HepG2 (cell line): ENCODE data around the gene RRAD. TPM values are rescaled to one million over a fixed set of nuclear protein-coding genes. Genes with fewer than 3 reads are reported as not detected.

Experiments used
- ATAC-seq: fragments of 200-7000 bp; cut with Tn5 transposase; 3 replicates; pipeline ENCODE4 v1.9.1; 2020; ENCODE audit warnings: mild to moderate bottlenecking, moderate library complexity
- BruUV-seq: library from RNA; stranded (reverse); fragments of 400-500 nt; replicated peaks from 2 replicates; lab custom pipeline; 2021; lab: Mats Ljungman, UMichigan
- CTCF ChIA-PET: fragments of 300-600 bp; formaldehyde crosslinking; extraction: SDS; loops from one replicate; lab custom pipeline; 2021; ENCODE audit warnings: low total read pairs, inconsistent platforms, low intra/inter-chr PET ratio; lab: Yijun Ruan, JAX
- POLR2A ChIA-PET: fragments of 350-600 bp; sonication (Branson Sonifier 250); formaldehyde crosslinking; loops from one replicate; lab custom pipeline; 2020; ENCODE audit warnings: antibody characterized with exemption, inconsistent platforms; lab: Yijun Ruan, JAX
- DNase-seq: peaks from one replicate; pipeline ENCODE4 v3.0.0-alpha.2; 2015; ENCODE audit warnings: low spot score
- FAIRE-seq: peaks from 3 replicates; lab custom pipeline; 2011; peaks lifted over from hg19 to GRCh38; lab: Jason Lieb, UNC
- H2AFZ ChIP-seq: one replicate; pipeline ENCODE4 v1.6.1; 2011; ENCODE audit warnings: low read length, inconsistent platforms
- H3K27ac ChIP-seq: fragments of 300-600 bp; 3 replicates; pipeline ENCODE4 v1.8.0; 2011; ENCODE audit warnings: mixed run types, mild to moderate bottlenecking, mixed read lengths, low read length, inconsistent platforms; ENCODE audit not compliant: insufficient read depth; ENCODE audit errors: extremely low read length
- H3K27me3 ChIP-seq, 2 experiments: fragments of 200-600 bp in 1 of 2; 2 replicates in 1 of 2; 3 replicates in 1 of 2; pipeline versions ENCODE4 v1.6.0 to v1.8.0; 2011; ENCODE audit warnings: low read length in 2 of 2, mild to moderate bottlenecking in 2 of 2, moderate library complexity in 2 of 2, inconsistent platforms in 1 of 2; ENCODE audit not compliant: insufficient read depth in 2 of 2, control insufficient read depth in 1 of 2
- H3K36me3 ChIP-seq, 2 experiments: fragments of 200-600 bp in 1 of 2; replicated peaks in 1 of 2; 2 replicates in 1 of 2; 3 replicates in 1 of 2; pipeline versions ENCODE4 v1.5.1 to v1.8.0; 2011; ENCODE audit warnings: low read length in 2 of 2, inconsistent platforms in 1 of 2; ENCODE audit not compliant: insufficient read depth in 2 of 2, control insufficient read depth in 1 of 2
- H3K4me1 ChIP-seq: 2 replicates; pipeline ENCODE4 v1.5.1; 2012; ENCODE audit warnings: low read length, inconsistent platforms; ENCODE audit not compliant: insufficient read depth
- H3K4me2 ChIP-seq: 2 replicates; pipeline ENCODE4 v1.6.0; 2011; ENCODE audit warnings: low read depth, low read length, inconsistent platforms
- H3K4me3 ChIP-seq, 3 experiments: fragments of 200-600 bp in 1 of 3; sonication (generic), shearing (Covaris generic) in 1 of 3; replicated peaks in 1 of 3; 2 replicates each; pipeline ENCODE4 v1.5.1; 2011 to 2016; ENCODE audit warnings: low read length in 3 of 3, inconsistent platforms in 2 of 3, low read depth in 2 of 3, mild to moderate bottlenecking in 2 of 3, control low read depth in 1 of 3, mixed read lengths in 1 of 3; ENCODE audit not compliant: insufficient read depth in 1 of 3
- H3K79me2 ChIP-seq: one replicate; pipeline ENCODE4 v1.6.1; 2011; ENCODE audit warnings: low read length, inconsistent platforms; ENCODE audit not compliant: insufficient read depth
- H3K9ac ChIP-seq: 2 replicates; pipeline ENCODE4 v1.6.0; 2011; ENCODE audit warnings: mild to moderate bottlenecking, low read depth, low read length, inconsistent platforms; ENCODE audit not compliant: insufficient read depth
- H3K9me3 ChIP-seq: 2 replicates; pipeline ENCODE4 v1.5.1; 2012; ENCODE audit warnings: mild to moderate bottlenecking, low read length
- H4K20me1 ChIP-seq: 2 replicates; pipeline ENCODE4 v1.6.0; 2011; ENCODE audit warnings: inconsistent platforms, mild to moderate bottlenecking, low read length, moderate library complexity; ENCODE audit not compliant: insufficient read depth
- ATRX ChIP-seq: sonication (generic); formaldehyde crosslinking; IDR thresholded peaks from 2 replicates; pipeline ENCODE4 v1.4.0; 2020; ENCODE audit warnings: missing genetic modification reagents, borderline replicate concordance
- CEBPG ChIP-seq: IDR thresholded peaks from 2 replicates; pipeline ENCODE4 v1.6.1; 2016
- E2F5 ChIP-seq: sonication (generic); formaldehyde crosslinking; conservative IDR thresholded peaks from 2 replicates; pipeline ENCODE4 v1.4.0; 2020; ENCODE audit warnings: missing genetic modification reagents
- GFI1 ChIP-seq: sonication (generic); formaldehyde crosslinking; IDR thresholded peaks from 2 replicates; pipeline ENCODE4 v1.5.0; 2020; ENCODE audit warnings: missing genetic modification reagents, mild to moderate bottlenecking, borderline replicate concordance
- IKZF4 ChIP-seq: sonication (generic); formaldehyde crosslinking; IDR thresholded peaks from 2 replicates; pipeline ENCODE4 v1.5.1; 2020; ENCODE audit warnings: borderline replicate concordance, mild to moderate bottlenecking, low read depth, missing genetic modification reagents; ENCODE audit errors: not compliant biosample characterization
- MEF2D ChIP-seq: sonication (generic); formaldehyde crosslinking; IDR thresholded peaks from 2 replicates; pipeline ENCODE4 v1.5.1; 2020; ENCODE audit warnings: mild to moderate bottlenecking, missing genetic modification reagents
- MXD1 ChIP-seq: sonication (generic); formaldehyde crosslinking; IDR thresholded peaks from 2 replicates; pipeline ENCODE4 v1.4.0; 2020; ENCODE audit warnings: mild to moderate bottlenecking, missing genetic modification reagents
- PCBP1 ChIP-seq: fragments of 200-400 bp; formaldehyde crosslinking; IDR thresholded peaks from 2 replicates; pipeline ENCODE4 v1.6.1; 2017; ENCODE audit warnings: mild to moderate bottlenecking, low read depth, low read length, borderline replicate concordance
- POGZ ChIP-seq: sonication (generic); formaldehyde crosslinking; IDR thresholded peaks from 2 replicates; pipeline ENCODE4 v1.4.0; 2020; ENCODE audit warnings: mild to moderate bottlenecking, missing genetic modification reagents
- SAFB2 ChIP-seq: sonication (generic); formaldehyde crosslinking; IDR thresholded peaks from 2 replicates; pipeline ENCODE4 v1.5.1; 2020; ENCODE audit warnings: missing genetic modification reagents, low read depth, mild to moderate bottlenecking, borderline replicate concordance
- ZC3H4 ChIP-seq: sonication (generic); formaldehyde crosslinking; IDR thresholded peaks from 2 replicates; pipeline ENCODE4 v1.4.0; 2020; ENCODE audit warnings: missing genetic modification reagents, borderline replicate concordance
- ZFP37 ChIP-seq: sonication (generic); formaldehyde crosslinking; IDR thresholded peaks from 2 replicates; pipeline ENCODE4 v1.4.0; 2020; ENCODE audit warnings: missing genetic modification reagents, borderline replicate concordance
- ZKSCAN8 ChIP-seq: IDR thresholded peaks from 2 replicates; pipeline ENCODE4 v1.6.1; 2016; ENCODE audit warnings: borderline replicate concordance, missing genetic modification reagents, missing compliant biosample characterization
- ZNF510 ChIP-seq: sonication (generic); formaldehyde crosslinking; IDR thresholded peaks from 2 replicates; pipeline ENCODE4 v1.4.0; 2020; ENCODE audit warnings: low read depth, mild to moderate bottlenecking, missing genetic modification reagents
- ZNF629 ChIP-seq: sonication (generic); formaldehyde crosslinking; conservative IDR thresholded peaks from 2 replicates; pipeline ENCODE4 v1.5.0; 2020; ENCODE audit warnings: missing genetic modification reagents
- ZNF724P ChIP-seq: sonication (generic); formaldehyde crosslinking; IDR thresholded peaks from 2 replicates; pipeline ENCODE4 v1.8.0; 2022; ENCODE audit warnings: missing genetic modification reagents, borderline replicate concordance
- ZNF878 ChIP-seq: sonication (generic); formaldehyde crosslinking; IDR thresholded peaks from 2 replicates; pipeline ENCODE4 v1.8.1; 2023; ENCODE audit warnings: mild to moderate bottlenecking, missing genetic modification reagents, moderate library complexity
- WGBS: methylation state at CpG from one replicate; pipeline ENCODE4 v1.1.6; 2017; ENCODE audit warnings: low lambda C conversion rate; 5-methylcytosine and 5-hydroxymethylcytosine counted together
- in situ Hi-C: cut with HindIII; loops from 2 replicates; pipeline ENCODE4 v1.10.0; 2017; ENCODE audit warnings: low pct_unique_long_range_greater_than_20kb; ENCODE audit not compliant: extremely low pct_ligation_motif_present
- intact Hi-C: fragments of 100-400 bp; cut with micrococcal nuclease; formaldehyde crosslinking; loops from one replicate; pipeline ENCODE4 v1.10.0; 2022; ENCODE audit not compliant: unreplicated experiment
- polyA plus RNA-seq, 8 experiments: library from polyadenylated mRNA; depleted of rRNA in 3 of 8; stranded (reverse) in 7 of 8; unstranded in 1 of 8; fragments of >200 nt; fragmentation: Illumina TruSeq in 4 of 8; extraction: Trizol in 4 of 8; gene quantifications; 2 replicates each; pipeline versions ENCODE4 v1.2.1 to v1.2.3, GENCODE V29; 2011 to 2016; ENCODE audit warnings: low read depth in 4 of 8, missing spikeins in 1 of 8, mixed read lengths in 1 of 8; ENCODE audit not compliant: insufficient read depth in 1 of 8
- total RNA-seq, 5 experiments: library from RNA; depleted of rRNA; stranded (reverse); fragments of >200 nt; fragmentation: Illumina TruSeq; extraction: Trizol; gene quantifications; 2 replicates each; pipeline ENCODE4 v1.2.3, GENCODE V29; 2016; ENCODE audit warnings: low read depth in 1 of 5

Gene RRAD
- total and polyA plus RNA-seq, 2 of the 13 experiments (the other 11 are each of a cell fraction or from before 2014, with no cell fraction given) = 0.80 to 1.1 TPM

DNA sequence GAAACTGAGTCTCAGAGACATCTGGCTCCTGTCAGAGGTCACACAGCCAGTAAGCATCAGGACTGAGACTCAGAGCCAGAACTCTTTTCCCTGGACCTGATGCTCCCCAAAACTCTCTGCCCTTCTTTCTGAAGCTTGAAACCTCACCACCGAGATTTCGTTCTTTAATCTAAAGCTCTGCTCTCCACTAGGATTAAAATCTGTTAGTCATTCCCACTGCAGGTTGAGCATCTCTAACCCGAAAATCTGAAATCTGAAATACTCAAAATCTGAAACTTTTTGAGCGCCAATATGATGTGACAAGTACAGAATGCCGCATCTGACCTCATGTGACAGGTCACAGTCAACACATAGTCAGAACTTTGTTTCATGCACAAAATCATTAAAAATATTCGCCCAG, 8.8 kb downstream of the RRAD start:
- Histone ChIP-seq H3K27me3 (peaks cover 0 to 4% of the 10 kb centered on the region in 2 experiments; a peak in 2 of 5 replicates), H3K4me1 (peaks cover 34% of the 10 kb centered on the region), H3K79me2 (no peaks in the 10 kb centered on the region), H2AFZ (no peak overlapping the region), H3K27ac (no peak overlapping the region), H3K9ac (no peak overlapping the region), H3K4me3 (no peak overlapping the region), H4K20me1 (no peaks in the 10 kb centered on the region), H3K9me3 (no peaks in the 10 kb centered on the region), H3K36me3 (no peaks in the 10 kb centered on the region), H3K4me2 (no peak overlapping the region)
- BruUV-seq = no TSS peak
- ChIA-PET CTCF (no interaction called here), POLR2A (interaction anchor here (7.3 kb wide), 1 partner anchor 14 kb away, joined by 86 read pairs; no protein-coding TSS in a partner anchor)
- DNase-seq (no peak), ATAC-seq (no peak), FAIRE-seq (no peak)
- TF ChIP-seq ZNF510 (CRISPR knock-in tag) = no peak
- no peak for TF ChIP-seq MEF2D (CRISPR knock-in tag)
- TF ChIP-seq IKZF4 (CRISPR knock-in tag) = no peak
- TF ChIP-seq ZNF878 (CRISPR knock-in tag) = no peak
- TF ChIP-seq E2F5 (CRISPR knock-in tag) = no peak
- no peak for TF ChIP-seq CEBPG
- 67% methylated on average over 6 of the region's 6 CpGs for WGBS
- in situ Hi-C loops = no loop called here
- intact Hi-C loops = no loop called here

DNA sequence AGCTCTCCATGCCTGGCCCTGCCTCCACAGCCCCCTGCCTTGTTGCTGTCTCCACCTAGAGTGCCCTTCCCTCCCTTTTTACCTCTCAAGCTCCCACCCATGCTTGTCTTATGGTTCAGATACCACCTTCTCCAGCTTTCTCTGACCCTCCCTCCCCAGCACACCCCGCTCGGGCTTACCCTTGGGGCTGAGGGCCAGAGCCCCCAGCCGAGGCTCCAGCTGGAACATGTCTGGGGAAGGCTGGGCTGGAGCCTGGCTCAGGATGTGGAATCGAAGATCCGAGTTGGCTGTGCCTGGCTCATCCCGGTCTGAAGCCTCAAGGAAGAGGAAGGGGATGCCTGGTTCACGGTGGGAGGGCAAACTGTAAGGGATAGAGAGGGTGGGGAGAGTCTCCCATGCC, 10.3 kb downstream of the RRAD start:
- Histone ChIP-seq H3K9me3 (no peaks in the 10 kb centered on the region), H3K4me3 (no peak overlapping the region), H3K9ac (no peak overlapping the region), H4K20me1 (no peaks in the 10 kb centered on the region), H3K4me2 (no peak overlapping the region), H3K27me3 (no peaks in the 10 kb centered on the region; a peak in 1 of 5 replicates), H3K4me1 (peaks cover 37% of the 10 kb centered on the region), H3K79me2 (no peaks in the 10 kb centered on the region), H2AFZ (no peak overlapping the region), H3K27ac (no peak overlapping the region), H3K36me3 (no peaks in the 10 kb centered on the region)
- no peak for FAIRE-seq
- WGBS = 55% methylated on average over 7 of the region's 7 CpGs
- no TSS peak for BruUV-seq
- in situ Hi-C loops = no loop called here
- no peak for DNase-seq
- intact Hi-C loops = no loop called here
- ATAC-seq = no peak
- ChIA-PET CTCF (no interaction called here), POLR2A (no interaction called here)
- TF ChIP-seq MXD1 (CRISPR knock-in tag) (no peak), POGZ (CRISPR knock-in tag) (no peak), ZKSCAN8 (CRISPR knock-in tag) (no peak), ZC3H4 (CRISPR knock-in tag) (no peak), GFI1 (no peak), SAFB2 (CRISPR knock-in tag) (no peak), ATRX (no peak), ZNF629 (CRISPR knock-in tag) (no peak), PCBP1 (no peak), ZFP37 (CRISPR knock-in tag) (no peak), ZNF724P (CRISPR knock-in tag) (no peak)
